Gastrocnemius medialis (tissue), 4 donors: ENCODE measurements around the gene ANKRD63.

Source experiments
- POLR2A ChIP-seq, 2 donors: fragments of 450-650 bp; IDR thresholded peaks; one replicate each; pipeline ENCODE4 v1.6.1; 2017; ENCODE audit warnings: antibody characterized with exemption in 2 of 2, mild to moderate bottlenecking in 2 of 2, moderate library complexity in 2 of 2
- TF ChIP-seq, protein P1 (sequence below), 5 experiments: fragments of 450-650 bp in 3 of 5; fragments of 200-600 bp in 2 of 5; sonication (generic) in 2 of 5; IDR thresholded peaks in 4 of 5; conservative IDR thresholded peaks in 1 of 5; 1 replicate in 4 of 5; 2 replicates in 1 of 5; pipeline ENCODE4 v1.5.1; 2016 to 2019; ENCODE audit warnings: antibody characterized with exemption in 5 of 5, mild to moderate bottlenecking in 3 of 5, moderate library complexity in 3 of 5

DNA sequence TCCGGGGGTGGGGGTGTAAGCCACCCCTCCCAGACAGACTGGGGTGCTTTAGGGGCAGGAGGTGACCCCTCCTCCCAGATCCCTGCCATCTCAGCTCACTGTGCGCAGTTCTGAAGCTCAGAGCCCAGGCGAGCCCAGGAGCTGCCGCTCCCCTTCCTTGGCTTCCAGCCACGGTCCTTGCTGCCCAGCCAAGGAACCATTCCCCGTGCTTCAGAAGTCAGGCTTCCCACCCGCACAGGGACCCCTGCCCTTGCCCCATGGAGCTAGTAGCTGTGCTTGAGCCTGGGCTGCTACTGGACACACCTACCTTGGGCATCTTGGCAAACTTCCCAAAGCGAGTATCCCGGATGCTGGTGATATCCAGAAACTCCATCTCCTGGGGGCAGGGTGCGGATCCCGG, 20.1 kb upstream of the ANKRD63 start:
- no peak for TF ChIP-seq POLR2A (IDR thresholded peaks at IDR 0.05)
- TF ChIP-seq, protein P1, sequence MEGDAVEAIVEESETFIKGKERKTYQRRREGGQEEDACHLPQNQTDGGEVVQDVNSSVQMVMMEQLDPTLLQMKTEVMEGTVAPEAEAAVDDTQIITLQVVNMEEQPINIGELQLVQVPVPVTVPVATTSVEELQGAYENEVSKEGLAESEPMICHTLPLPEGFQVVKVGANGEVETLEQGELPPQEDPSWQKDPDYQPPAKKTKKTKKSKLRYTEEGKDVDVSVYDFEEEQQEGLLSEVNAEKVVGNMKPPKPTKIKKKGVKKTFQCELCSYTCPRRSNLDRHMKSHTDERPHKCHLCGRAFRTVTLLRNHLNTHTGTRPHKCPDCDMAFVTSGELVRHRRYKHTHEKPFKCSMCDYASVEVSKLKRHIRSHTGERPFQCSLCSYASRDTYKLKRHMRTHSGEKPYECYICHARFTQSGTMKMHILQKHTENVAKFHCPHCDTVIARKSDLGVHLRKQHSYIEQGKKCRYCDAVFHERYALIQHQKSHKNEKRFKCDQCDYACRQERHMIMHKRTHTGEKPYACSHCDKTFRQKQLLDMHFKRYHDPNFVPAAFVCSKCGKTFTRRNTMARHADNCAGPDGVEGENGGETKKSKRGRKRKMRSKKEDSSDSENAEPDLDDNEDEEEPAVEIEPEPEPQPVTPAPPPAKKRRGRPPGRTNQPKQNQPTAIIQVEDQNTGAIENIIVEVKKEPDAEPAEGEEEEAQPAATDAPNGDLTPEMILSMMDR (IDR thresholded peaks at IDR 0.05 in 4 of 5, conservative IDR thresholded peaks at IDR 0.05 in 1 of 5) = no peak
